HepG2 (cell line): ENCODE data around the gene WDR5B.
A peak's percentile ranks its signal among the peaks of the same experiment; 100 is the strongest.

Experiments
- EZH2 ChIP-seq: conservative IDR thresholded peaks from 2 replicates; pipeline ENCODE4 v1.6.1; 2012; ENCODE audit warnings: mild to moderate bottlenecking, low read depth, low read length, moderate library complexity
- GATA4 ChIP-seq: sonication (generic); IDR thresholded peaks from 2 replicates; pipeline ENCODE4 v1.6.1; 2016; ENCODE audit warnings: antibody characterized with exemption, low read depth, borderline replicate concordance

GRCh38 chr3:122415762-122416654 lies at the start of gene WDR5B:
- no peak for TF ChIP-seq EZH2
- peak; percentile 53; the same call in 1 of the 2 replicates for TF ChIP-seq GATA4
